HG03097 (cell line): ENCODE measurements around the gene CCNL2.
"Not testable (repeated sequence)": the region's sequence is repeated elsewhere in the genome, so short reads cannot be mapped to it uniquely, and the experiment has no call there.

Experiments
- ATAC-seq: cut with Tn5 transposase; IDR thresholded peaks from one replicate; pipeline ENCODE4 v1.9.1; 2021; ENCODE audit not compliant: unreplicated experiment, low FRiP score

The CCNL2 gene

GRCh38 chr1:1432951-1433803 is 34.0 kb upstream of the CCNL2 start:
- no peak for ATAC-seq

- ATAC-seq: no peak
These were observed 33.3 kb upstream of the CCNL2 start for GRCh38 chr1:1432274-1432950.

DNA sequence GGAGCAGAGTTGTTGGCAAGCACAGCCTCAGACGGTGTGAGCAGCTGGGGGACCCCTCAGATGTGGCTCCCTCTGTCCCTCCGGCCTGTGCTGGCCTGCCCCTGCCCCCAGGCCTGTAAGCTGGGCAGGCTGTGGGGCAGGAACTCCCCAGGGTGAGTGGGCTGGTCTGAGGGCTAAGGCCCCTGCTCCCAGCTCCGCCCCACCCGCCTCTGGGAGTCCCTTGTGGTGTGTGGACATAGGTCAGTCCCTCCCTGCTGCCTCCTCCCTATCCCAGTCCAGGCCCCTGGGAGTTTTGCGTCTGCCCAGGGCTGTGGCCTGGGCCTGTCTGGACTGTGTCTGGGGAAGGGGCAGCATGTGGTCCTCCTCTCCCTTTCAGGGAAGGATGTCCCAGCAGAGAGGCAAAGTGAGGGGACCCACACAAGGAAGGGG is 32.7 kb upstream of the CCNL2 start:
- no peak for ATAC-seq

DNA sequence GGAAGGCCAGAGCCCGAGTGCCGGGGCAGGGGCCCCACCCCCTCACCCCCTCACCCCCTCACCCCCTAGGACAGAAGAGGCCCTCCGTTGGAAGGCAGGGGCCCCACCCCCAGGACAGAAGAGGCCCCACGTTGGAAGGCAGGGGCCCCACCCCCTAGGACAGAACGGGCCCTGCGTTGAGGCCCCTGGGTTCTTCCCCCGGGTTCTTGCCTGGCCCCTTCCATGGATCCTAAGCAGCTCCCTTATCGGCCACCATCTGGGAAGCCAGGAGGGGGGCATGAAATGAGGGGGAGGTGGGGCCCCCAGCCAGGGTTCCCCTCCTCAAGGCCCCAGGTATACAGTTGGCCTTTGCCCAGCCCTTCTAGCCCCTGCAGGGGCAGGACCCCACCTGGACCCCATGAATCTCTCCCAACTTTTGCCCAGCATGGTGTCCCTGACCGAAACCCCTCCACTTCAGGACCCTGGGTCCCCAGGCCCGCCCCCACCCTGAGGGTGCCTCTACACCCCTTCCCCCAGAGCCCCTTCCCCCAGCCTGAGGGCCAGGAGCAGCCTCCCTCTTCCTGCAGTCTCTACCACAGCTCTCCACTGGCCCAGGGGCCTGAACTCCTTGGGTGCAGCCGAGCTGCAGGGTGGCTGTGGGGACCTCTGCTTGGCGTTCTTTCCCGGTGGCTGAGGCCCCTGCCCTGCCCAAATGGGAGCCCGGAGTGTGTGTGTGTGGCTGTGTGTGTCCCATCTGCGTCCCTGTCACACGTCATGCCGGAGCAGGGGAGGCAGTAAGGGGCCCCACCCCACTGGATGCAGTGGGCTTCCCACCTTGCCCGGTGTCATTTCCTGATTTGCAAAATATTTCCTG is 32.1 kb upstream of the CCNL2 start:
- no peak for ATAC-seq

DNA sequence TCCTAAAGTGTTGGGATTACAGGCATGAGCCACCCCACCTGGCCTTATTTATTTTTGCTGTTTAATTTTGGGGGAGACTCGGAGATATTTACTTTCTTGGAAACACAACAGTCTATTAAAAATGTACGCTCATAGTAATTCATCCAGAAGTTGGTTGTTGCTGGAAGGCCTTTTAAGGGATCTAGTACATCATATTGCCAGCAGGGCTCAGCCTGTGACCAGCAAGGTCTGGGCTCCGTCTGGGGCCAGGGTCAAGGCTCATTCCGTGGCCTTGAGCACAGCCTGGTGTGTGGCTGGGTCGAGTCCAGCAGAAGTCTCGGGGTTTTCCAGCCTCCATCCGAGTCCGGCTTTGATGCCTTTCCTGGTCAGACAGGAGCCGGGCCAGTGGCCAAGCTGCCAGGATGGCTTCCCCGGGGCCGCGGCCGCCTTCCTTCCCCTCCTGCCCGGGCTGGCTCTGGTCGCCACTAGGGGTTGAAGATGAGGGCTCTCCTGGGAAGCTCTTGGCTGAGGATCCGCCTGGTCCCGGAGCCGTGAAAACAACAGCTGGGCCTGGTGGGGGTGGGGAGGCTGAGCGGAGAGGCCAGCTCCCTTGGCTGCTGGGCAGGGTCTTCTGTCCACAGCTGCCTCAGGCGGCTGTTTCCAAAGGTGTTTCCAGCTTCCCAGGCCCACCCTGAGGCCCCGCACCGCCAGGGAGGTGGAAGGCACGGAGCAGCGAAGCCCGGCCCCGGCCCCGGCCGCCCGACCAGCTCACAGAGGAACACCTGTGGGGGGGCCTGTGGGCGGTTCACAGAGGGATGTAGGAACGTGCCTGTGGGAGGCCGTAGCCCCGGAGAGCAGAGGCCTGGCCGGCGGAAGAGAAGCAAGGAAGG is 31.2 kb upstream of the CCNL2 start:
- ATAC-seq: no peak

- ATAC-seq: no peak
These were observed 30.5 kb upstream of the CCNL2 start for GRCh38 chr1:1429671-1430073.

- ATAC-seq: not testable (repeated sequence)
These were observed 29.8 kb upstream of the CCNL2 start for GRCh38 chr1:1428967-1429366.

DNA sequence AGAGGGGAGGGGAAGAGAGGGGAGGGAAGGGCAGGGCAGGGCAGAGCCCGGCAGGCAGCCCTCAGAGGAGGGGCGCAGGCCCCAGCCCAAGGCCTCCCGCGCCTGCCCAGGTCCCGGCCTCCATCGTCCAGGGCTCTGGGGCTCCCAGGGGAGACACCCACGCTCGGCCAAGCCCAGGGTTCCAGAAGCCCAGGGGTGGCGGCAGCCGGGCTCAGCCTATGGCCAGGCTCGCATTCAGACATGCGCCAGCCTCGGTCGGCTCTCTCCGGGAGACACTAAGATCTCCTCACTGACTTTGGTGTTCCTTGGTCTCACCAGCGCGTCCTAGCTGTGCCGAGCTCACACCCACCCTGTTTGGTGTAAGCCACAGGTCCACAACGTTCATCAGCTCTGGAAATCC is 29.0 kb upstream of the CCNL2 start:
- ATAC-seq: no peak

DNA sequence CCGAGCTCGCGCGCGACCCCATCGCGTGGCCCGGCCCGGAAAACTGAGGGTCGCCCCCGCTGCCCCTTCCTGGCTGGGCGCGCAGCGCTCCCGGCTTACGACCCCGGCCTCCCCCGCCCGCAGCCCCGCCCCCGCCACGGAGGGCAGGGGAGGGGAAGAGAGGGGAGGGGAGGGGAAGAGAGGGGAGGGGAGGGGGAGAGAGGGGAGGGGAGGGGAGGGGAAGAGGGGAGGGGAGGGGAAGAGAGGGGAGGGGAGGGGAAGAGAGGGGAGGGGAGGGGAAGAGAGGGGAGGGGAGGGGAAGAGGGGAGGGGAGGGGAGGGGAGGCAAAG is 28.6 kb upstream of the CCNL2 start:
- ATAC-seq: no peak

GRCh38 chr1:1427106-1427819 is 28.1 kb upstream of the CCNL2 start:
- no peak for ATAC-seq

- ATAC-seq: no peak
These were observed 27.5 kb upstream of the CCNL2 start for GRCh38 chr1:1426496-1427105.

GRCh38 chr1:1425753-1426495 is 26.8 kb upstream of the CCNL2 start:
- ATAC-seq: no peak

- ATAC-seq: no peak
These were observed 26.3 kb upstream of the CCNL2 start for GRCh38 chr1:1425426-1425752.

DNA sequence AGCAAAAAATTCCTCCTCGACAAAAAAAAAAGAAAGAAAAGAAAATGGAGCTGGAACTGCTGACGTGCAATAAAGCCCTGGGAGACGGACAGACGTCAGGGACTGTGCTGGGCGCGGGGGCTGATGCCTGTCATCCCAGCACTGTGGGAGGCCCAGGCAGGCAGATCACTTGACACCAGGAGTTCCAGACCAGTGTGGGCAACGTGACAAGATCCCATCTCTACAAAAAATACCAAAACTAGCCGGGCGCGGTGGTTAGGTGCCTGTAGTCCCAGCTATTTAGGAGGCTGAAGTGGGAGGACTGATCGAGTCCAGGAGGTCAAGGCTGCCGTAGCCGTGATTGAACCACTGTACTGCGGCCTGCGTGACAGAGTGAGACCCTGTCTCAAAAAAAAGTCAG is 25.6 kb upstream of the CCNL2 start:
- no peak for ATAC-seq

- ATAC-seq: no peak
These were observed 24.1 kb upstream of the CCNL2 start for GRCh38 chr1:1423245-1423597.

- ATAC-seq: no peak
These were observed 23.5 kb upstream of the CCNL2 start for GRCh38 chr1:1422465-1423244.

GRCh38 chr1:1421907-1422464 is 22.9 kb upstream of the CCNL2 start:
- ATAC-seq: no peak
